ENCODE data around the gene B3GNT5. TPM values are rescaled to one million over a fixed set of nuclear protein-coding genes. Genes with fewer than 3 reads are reported as not detected.

Gene B3GNT5
- total and polyA plus RNA-seq, 2 of the 8 experiments (the other 6 are each of a cell fraction or from before 2014, with no cell fraction given): 2.4 to 9.7 TPM

- TF ChIP-seq CHD7 (IDR thresholded peaks at IDR 0.05; ENCODE audit: insufficient replicate concordance, low read length): no peak
- TF ChIP-seq BCL11A (IDR thresholded peaks at IDR 0.05; ENCODE audit: low read depth in 2 of 2, low read length in 2 of 2): no peak
Measured at GRCh38 chr3:183293966-183294365, 40.9 kb downstream of the B3GNT5 start (continued).

All from H1 (cell line).